Parietal lobe (tissue), 1 donor: ENCODE data around the gene FCHO1. TPM values are rescaled to one million over a fixed set of nuclear protein-coding genes. Genes with fewer than 3 reads are reported as not detected.

ENCODE experiments used
- total RNA-seq: library from RNA; depleted of rRNA; stranded (reverse); fragments of >200 nt; gene quantifications from one replicate; pipeline ENCODE4 v1.2.3, GENCODE V29; 2014

The FCHO1 gene
- total RNA-seq, result 39.1 TPM

GRCh38 chr19:17751103-17751911 is at the start of gene FCHO1:
Gene FCHO1 (plus strand): TSS chr19:17751477. CDS start chr19:17755165, 3,688 bp downstream.

GRCh38 chr19:17718947-17719711 is 32.1 kb upstream of the FCHO1 start, which contains the start of gene MAP1S:
Gene MAP1S (plus strand): TSS chr19:17719480. CDS start chr19:17719503, 23 bp downstream.

GRCh38 chr19:17794731-17795494 is 43.6 kb downstream of the FCHO1 start, which contains the start of gene B3GNT3:
Gene B3GNT3 (plus strand): TSS chr19:17795138. CDS start chr19:17807808, 12,670 bp downstream.

GRCh38 chr19:17821190-17821589 is 69.9 kb downstream of the FCHO1 start, which contains the start of gene INSL3:
Gene INSL3 (minus strand): TSS chr19:17821519. CDS start chr19:17821506, 13 bp downstream.

Other genes starting within 250 kb of the FCHO1 start
- 51.0 TPM for gene PGLS, start 239.8 kb upstream of the FCHO1 start, total RNA-seq
- 22.8 TPM for gene COLGALT1, start 195.8 kb upstream of the FCHO1 start, total RNA-seq
- gene UNC13A, start 63.1 kb upstream of the FCHO1 start, total RNA-seq, result 48.5 TPM
- gene MAP1S, start 32.0 kb upstream of the FCHO1 start, total RNA-seq, result 41.3 TPM
- gene B3GNT3, start 43.7 kb downstream of the FCHO1 start, total RNA-seq, result not detected
- gene INSL3, start 70.0 kb downstream of the FCHO1 start, total RNA-seq, result not detected
- 0.94 TPM for gene JAK3, start 96.5 kb downstream of the FCHO1 start, total RNA-seq
- 624 TPM for gene RPL18A, start 108.4 kb downstream of the FCHO1 start, total RNA-seq
- gene SLC5A5, start 120.5 kb downstream of the FCHO1 start, total RNA-seq, result not detected
- 22.8 TPM for gene CCDC124, start 181.5 kb downstream of the FCHO1 start, total RNA-seq
- 37.6 TPM for gene KCNN1, start 215.6 kb downstream of the FCHO1 start, total RNA-seq